ENCODE data around the gene PRPF19.

Gene PRPF19

DNA sequence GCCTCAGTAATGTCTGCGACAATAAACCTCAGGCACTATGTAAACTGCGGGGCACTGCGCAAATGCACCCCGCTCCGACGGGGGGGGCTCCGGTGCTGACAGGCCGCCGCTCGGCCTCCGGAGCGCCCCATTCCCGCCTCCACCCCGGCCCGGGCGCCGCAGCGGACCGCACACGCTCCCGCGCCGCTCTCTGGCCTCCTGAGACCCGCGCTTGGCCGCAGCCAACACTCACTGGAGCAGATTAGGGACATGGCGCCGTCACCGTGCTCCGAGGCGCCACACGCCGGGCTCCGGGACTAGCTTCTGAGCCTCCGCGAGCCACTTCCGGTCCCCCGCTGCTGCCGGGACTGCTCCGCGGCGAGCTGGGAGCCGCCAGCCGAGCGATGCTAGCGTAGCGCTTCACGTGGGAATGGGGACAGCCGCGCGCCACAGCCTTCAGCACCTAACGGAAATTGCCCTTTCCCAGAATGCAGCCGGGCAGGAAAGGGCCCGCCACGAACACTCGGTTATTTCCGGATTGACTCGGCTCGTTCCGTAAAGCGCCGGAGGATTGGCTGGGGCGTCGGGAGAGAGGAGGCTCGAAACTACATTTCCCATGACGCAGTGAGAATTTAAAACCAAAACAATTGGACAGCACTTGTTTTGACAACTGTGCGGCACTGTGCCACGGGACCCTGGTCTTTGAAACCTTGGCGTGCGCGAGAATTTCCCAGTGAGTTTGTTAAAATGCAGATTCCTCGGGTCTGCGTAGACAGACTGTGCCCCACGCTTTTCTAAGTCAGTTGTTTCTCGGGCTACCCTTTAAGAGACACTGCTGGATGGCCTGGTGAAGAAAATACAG is at the start of gene PRPF19:
PRPF19 (minus strand) TSS at position 454 of the 841 bp plus-strand sequence; CDS start at position 251, 203 bp downstream.
- DNase-seq: peak; percentile 93 to 99 (median 98)
- intact Hi-C loops (cut with DNase I): loop anchor here (5.0 kb wide), 1 partner anchor 256 kb away; the partner anchor contains the start of gene VPS37C

GRCh38 chr11:60955571-60955970 is 49.2 kb upstream of the PRPF19 start:
- no peak for DNase-seq
- intact Hi-C loops (cut with DNase I): no loop called here

DNA sequence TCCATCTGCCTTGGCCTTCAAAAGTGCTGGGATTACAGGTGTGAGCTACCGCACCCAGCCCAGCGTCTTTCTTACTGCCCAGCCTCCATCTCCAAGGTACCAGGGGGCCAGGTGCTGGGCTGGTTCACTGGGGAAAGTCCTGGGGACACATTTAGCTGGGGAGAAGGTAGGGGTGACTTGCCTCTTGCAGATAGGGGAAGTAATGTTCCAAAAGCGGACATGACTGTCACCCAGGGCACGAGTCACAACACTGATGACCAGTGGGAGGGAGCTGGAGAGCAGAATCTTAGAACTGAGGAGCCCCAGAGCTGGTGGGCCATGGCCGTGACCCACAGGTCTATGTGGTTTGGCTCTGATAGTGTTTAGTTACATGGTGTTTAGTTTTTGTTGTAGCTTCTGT is 48.0 kb upstream of the PRPF19 start:
- peak in 1 of 10 donors; percentile 32 for DNase-seq
- intact Hi-C loops (cut with DNase I): no loop called here

- intact Hi-C loops (cut with DNase I): no loop called here
- DNase-seq: no peak
Measured at GRCh38 chr11:60953781-60954180, 47.4 kb upstream of the PRPF19 start.

DNA sequence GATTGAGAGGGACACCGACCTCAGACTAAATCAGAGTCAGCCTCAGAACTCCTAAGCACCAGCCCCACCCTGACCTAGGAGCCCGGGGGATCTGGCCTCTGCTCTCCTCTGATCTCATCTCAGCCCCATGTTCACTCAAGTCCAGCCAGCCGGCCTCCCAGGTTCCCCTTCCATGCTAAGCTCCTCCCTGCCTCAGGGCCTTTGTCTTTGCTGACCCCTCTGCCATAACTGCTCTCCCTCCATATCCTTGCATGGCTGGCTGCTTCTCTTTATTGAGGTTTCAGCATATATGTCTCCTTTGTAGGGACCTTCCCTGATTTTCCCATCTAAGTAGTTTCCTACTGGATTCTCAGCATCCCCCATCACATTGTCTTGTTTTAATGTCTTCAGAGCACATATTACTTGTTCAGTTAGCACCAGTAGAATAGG is 46.4 kb upstream of the PRPF19 start:
- intact Hi-C loops (cut with DNase I): no loop called here
- peak in 1 of 10 donors; percentile 63 for DNase-seq

DNA sequence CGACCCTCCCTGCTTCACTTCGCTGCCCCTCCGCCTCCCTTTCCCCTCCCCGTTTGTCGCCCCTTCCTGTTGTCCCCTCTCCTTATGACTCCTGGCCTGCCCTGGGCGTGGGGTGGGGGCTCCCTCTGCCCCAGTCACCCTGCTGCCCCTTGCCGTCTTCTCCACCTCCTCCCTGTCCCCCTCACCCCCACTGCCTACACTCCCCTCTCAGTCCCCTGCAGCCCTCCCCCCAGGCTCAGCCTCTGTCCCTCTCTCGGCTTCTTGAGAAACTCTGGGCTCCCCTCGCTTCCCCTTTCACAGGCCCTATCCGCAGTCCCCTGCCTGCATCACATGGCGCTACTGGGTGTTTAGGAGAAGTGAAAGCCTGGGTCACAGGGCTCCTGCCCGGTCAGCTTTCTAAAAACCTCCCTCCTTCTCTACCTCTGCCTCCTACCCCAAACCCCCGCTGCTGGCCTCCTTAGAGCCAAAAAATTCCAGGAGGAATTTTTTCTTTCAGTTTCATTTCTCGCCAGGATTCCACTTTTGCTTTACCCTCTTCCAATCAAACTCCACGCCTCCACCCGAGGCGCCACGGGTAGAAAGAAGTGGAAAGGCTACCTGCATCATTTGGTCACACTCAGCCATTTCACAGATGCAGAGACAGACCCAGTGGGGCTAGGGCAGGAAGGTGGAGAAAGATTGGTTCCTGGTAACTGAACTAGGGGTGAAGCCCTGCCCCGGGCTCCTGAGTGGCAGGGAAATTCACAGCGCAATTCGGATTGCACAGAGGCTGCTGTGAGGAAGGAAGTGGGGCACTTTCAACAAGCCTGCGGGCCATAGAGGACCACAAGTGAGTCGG is 45.7 kb upstream of the PRPF19 start, which contains the start of gene SLC15A3:
SLC15A3 (minus strand) TSS at position 273 of the 838 bp plus-strand sequence. CDS start 625 bp downstream, outside the sequence.
- DNase-seq: peak in 6 of 10 donors; percentile 33 to 88 (median 44)
- intact Hi-C loops (cut with DNase I): no loop called here

GRCh38 chr11:60951606-60951903 is 45.2 kb upstream of the PRPF19 start:
- intact Hi-C loops (cut with DNase I): no loop called here
- no peak for DNase-seq

DNA sequence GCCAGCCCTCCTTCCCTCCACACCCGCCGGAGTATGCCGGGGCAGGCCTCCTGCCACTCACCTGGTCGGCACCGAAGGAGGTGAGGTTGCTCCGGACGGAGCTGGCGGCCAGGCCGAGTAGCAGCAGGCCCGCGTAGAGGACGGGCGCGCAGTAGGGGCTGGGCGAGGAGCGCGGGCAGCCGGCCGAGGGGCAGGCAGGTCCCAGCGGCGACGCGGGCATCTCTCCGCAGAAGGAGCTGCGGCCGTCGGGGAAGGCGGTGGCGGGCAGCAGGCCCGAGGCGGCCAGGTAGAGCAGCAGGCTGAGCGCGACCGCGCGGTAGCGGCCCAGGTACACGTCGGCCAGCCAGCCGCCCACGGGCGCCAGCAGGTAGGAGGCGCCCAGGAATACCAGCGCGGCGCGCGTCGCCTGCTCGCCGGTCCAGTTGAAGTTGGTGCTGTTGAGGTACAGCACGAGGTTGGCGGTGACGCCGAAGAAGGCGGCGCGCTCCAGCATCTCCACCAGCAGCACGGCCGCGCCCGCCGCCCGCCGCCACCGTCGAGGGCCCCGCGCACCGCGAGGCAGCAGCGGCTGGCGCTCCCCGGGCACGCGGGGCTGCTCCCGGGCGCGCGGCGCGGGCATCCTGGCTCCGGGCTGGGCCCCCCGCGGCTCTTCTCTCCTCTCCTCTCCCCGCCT is 44.7 kb upstream of the PRPF19 start:
- DNase-seq: peak in 1 of 10 donors; percentile 67
- intact Hi-C loops (cut with DNase I): no loop called here

GRCh38 chr11:60950024-60950423 is 43.6 kb upstream of the PRPF19 start:
- no peak for DNase-seq
- intact Hi-C loops (cut with DNase I): no loop called here

GRCh38 chr11:60948250-60948649 is 41.9 kb upstream of the PRPF19 start:
- no peak for DNase-seq
- intact Hi-C loops (cut with DNase I): no loop called here

DNA sequence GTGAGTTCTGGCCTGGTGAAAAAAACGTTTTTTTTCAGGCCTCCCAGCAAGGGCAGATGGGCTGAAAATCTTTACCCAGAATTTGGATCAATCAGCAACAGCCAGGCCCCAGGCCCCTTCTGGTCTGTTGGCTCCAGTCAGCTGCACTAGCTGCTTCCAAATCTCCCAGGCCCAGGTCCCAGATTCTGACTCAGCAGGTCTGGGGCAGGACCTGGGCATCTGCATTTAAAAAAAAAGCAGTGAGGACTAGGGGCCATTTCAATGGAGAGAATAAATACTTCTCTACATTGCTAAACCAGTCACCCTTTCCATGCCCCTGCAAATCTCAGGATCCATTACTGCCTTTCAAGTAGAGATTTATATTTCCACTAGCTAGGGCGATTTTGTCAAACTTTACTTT is 41.3 kb upstream of the PRPF19 start:
- intact Hi-C loops (cut with DNase I): no loop called here
- peak in 2 of 10 donors; percentile 74 to 86 for DNase-seq

GRCh38 chr11:60946601-60947264 is 40.3 kb upstream of the PRPF19 start:
- peak in 1 of 10 donors; percentile 43 for DNase-seq
- intact Hi-C loops (cut with DNase I): no loop called here

- intact Hi-C loops (cut with DNase I): no loop called here
- no peak for DNase-seq
Measured at GRCh38 chr11:60945295-60945667, 38.9 kb upstream of the PRPF19 start.

GRCh38 chr11:60944490-60945294 is 38.3 kb upstream of the PRPF19 start:
- intact Hi-C loops (cut with DNase I): no loop called here
- DNase-seq: peak in 1 of 10 donors; percentile 43

DNA sequence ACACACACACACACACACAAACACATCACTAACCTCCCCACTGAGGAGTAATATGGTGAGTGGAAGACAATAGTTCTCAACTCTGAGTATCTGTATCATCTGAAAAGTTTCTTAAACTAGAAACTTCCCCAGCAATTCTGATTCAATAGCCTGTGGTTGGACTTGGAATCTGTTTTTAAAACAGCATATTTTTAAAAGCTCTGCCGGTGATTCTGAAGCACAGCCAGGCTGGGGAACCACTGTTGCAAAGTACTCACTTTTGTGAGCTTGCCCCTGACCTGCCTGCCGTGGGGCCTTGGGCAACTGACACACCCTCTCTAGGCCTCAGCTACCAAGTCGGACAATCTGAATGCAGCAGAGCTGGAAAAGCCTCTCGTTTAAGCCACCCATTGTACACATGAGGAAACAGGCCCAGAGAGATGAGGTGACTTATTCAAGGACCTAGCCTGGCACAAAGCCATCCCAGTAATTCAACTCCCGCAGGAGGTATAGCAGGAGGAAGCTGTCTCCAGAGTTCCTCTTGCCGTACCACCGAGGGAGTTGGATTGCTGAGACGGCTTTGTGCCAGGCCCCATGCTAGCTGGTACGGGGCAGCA is 36.7 kb upstream of the PRPF19 start:
- DNase-seq: no peak
- intact Hi-C loops (cut with DNase I): no loop called here

DNA sequence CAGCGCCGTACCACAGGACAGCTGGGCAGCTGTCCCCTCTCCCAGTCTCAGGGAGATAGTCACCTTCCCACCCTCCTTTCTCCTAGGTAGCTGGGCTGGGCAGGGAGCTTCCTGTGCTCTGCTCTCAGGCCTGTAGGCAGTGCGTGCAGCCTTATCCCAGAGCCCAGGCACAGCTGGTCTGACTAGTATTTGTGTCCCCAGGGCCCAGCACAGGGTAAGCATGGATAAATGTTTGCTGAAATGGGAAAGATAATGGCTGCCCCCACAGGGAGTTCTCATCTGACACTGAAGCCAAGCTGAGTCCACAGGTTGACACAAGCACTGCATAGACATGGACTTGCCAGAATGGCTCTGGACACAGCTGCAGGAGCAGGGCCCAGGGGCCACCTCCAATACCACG is 35.8 kb upstream of the PRPF19 start:
- intact Hi-C loops (cut with DNase I): no loop called here
- peak in 1 of 10 donors; percentile 30 for DNase-seq

DNA sequence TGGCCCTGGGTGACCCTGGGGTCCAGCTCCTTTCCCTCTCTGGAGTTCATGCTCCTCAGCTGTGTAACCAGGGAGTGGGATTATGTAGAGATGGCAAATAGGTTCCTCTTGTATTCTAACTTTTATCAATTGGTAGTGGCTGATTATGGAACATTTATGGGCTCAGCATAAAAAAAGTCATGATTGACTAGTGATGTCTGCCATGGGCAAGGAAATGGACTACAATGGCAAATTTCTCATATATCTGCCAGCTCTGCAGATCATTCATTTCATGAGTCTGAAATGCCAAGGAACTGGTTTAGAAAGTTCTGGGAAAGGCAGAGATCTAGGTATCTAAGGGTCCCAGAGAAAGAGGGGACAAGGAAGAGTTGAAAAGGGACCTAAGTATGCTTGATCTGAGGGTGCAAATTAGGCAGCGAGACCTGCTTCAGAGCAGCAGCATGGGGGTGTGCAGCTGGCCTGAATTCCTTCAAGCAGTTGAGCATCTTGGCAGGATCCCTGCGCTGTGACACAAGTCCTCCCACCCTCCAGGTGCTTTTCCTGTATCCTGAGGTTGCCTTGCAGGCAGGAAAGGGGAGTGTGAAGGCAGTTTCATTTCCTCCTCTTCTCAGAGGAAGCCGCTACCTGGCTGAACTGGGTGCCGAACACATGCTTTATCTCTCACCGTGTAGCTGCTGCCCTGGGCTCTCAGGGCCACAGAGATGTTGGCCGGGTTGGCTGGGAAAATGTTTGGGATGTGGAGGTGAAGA is 35.2 kb upstream of the PRPF19 start:
- DNase-seq: peak in 1 of 10 donors; percentile 55

GRCh38 chr11:60939855-60940254 is 33.5 kb upstream of the PRPF19 start:
- intact Hi-C loops (cut with DNase I): no loop called here
- DNase-seq: no peak

More for the DNA sequence above, 35.2 kb upstream of the PRPF19 start:
- intact Hi-C loops (cut with DNase I): no loop called here

All from posterior cingulate gyrus (tissue), 11 donors.